Activated naive CD4-positive, alpha-beta T cell treated with anti-CD3 and anti-CD28 coated beads for 36 hours (primary cell): ENCODE data around the gene LBP. TPM values are rescaled to one million over a fixed set of nuclear protein-coding genes. Genes with fewer than 3 reads are reported as not detected.
A peak's percentile ranks its signal among the peaks of the same experiment; 100 is the strongest.
"Not testable (repeated sequence)": the region's sequence is repeated elsewhere in the genome, so short reads cannot be mapped to it uniquely, and the experiment has no call there.

Source experiments
- CTCF ChIA-PET: fragments of 350-600 bp; sonication (Branson Sonifier 250); formaldehyde crosslinking; loops from one replicate; lab custom pipeline; 2021; ENCODE audit warnings: antibody characterized with exemption; lab: Charles Lee
- DNase-seq: peaks from one replicate; pipeline ENCODE4 v3.0.0-alpha.2; 2020
- H3K27ac Mint-ChIP-seq: one replicate; pipeline ENCODE4 v1.8.0; 2021; ENCODE audit warnings: mild to moderate bottlenecking, mixed read lengths
- H3K27me3 Mint-ChIP-seq: one replicate; pipeline ENCODE4 v1.8.0; 2021; ENCODE audit warnings: low read depth, mixed read lengths
- H3K36me3 Mint-ChIP-seq: one replicate; pipeline ENCODE4 v1.8.0; 2021; ENCODE audit warnings: low read depth, mixed read lengths
- H3K4me1 Mint-ChIP-seq: one replicate; pipeline ENCODE4 v1.8.0; 2021; ENCODE audit warnings: low read depth, mixed read lengths
- H3K4me3 Mint-ChIP-seq: one replicate; pipeline ENCODE4 v1.8.0; 2021; ENCODE audit warnings: mild to moderate bottlenecking, moderate library complexity, mixed read lengths
- H3K9me3 Mint-ChIP-seq: one replicate; pipeline ENCODE4 v1.8.0; 2021; ENCODE audit warnings: mixed read lengths
- intact Hi-C: fragments of 100-400 bp; cut with micrococcal nuclease; formaldehyde crosslinking; loops from one replicate; pipeline ENCODE4 v1.15.1; 2023
- total RNA-seq, 2 experiments: library from RNA; stranded (reverse); gene quantifications; one replicate each; pipeline ENCODE4 v1.2.3, GENCODE V29; 2021

LBP gene
- total RNA-seq, 2 experiments from 2014 or later = not detected

GRCh38 chr20:38407822-38408221 lies 61.5 kb downstream of the LBP start:
- H3K27ac Mint-ChIP-seq, DNase-seq, H3K9me3 Mint-ChIP-seq, H3K4me3 Mint-ChIP-seq, H3K27me3 Mint-ChIP-seq, H3K4me1 Mint-ChIP-seq, intact Hi-C loops: not testable (repeated sequence)
- CTCF ChIA-PET = interaction anchor here (1.0 kb wide), 1 partner anchor 45 kb away, joined by 3 read pairs; no protein-coding TSS in a partner anchor
- peaks cover 39% of the 10 kb centered on the region for H3K36me3 Mint-ChIP-seq

- Mint-ChIP-seq H3K36me3 (peaks cover 49% of the 10 kb centered on the region), H3K27me3 (no peaks in the 10 kb centered on the region), H3K4me1 (no peaks in the 10 kb centered on the region), H3K4me3 (no peak overlapping the region), H3K27ac (no peak overlapping the region), H3K9me3 (no peaks in the 10 kb centered on the region)
- CTCF ChIA-PET = interaction anchor here (0.6 kb wide), 1 partner anchor 403 kb away, joined by 4 read pairs; no protein-coding TSS in a partner anchor
- intact Hi-C loops = no loop called here
- no peak for DNase-seq
Measured at GRCh38 chr20:38412877-38413577, 66.7 kb downstream of the LBP start.

GRCh38 chr20:38414769-38415450 lies 68.6 kb downstream of the LBP start:
- intact Hi-C loops = no loop called here
- Mint-ChIP-seq H3K4me1 (no peaks in the 10 kb centered on the region), H3K36me3 (peaks cover 59% of the 10 kb centered on the region), H3K9me3 (no peaks in the 10 kb centered on the region), H3K27ac (no peak overlapping the region), H3K27me3 (no peaks in the 10 kb centered on the region), H3K4me3 (no peak overlapping the region)
- no peak for DNase-seq
- CTCF ChIA-PET = no interaction called here

- peaks cover 6% of the 10 kb centered on the region for H3K4me1 Mint-ChIP-seq
Measured at GRCh38 chr20:38418509-38419204, 72.4 kb downstream of the LBP start.

GRCh38 chr20:38420388-38421085 lies 74.3 kb downstream of the LBP start:
- no peak overlapping the region for H3K27ac Mint-ChIP-seq
- no peaks in the 10 kb centered on the region for H3K27me3 Mint-ChIP-seq
- peaks cover 73% of the 10 kb centered on the region for H3K36me3 Mint-ChIP-seq
- intact Hi-C loops = no loop called here
- peaks cover 9% of the 10 kb centered on the region for H3K4me1 Mint-ChIP-seq
- no peak overlapping the region for H3K4me3 Mint-ChIP-seq
- no peak for DNase-seq
- no peaks in the 10 kb centered on the region for H3K9me3 Mint-ChIP-seq
- CTCF ChIA-PET = no interaction called here

More at GRCh38 chr20:38418509-38419204, 72.4 kb downstream of the LBP start:
- no peak overlapping the region for H3K27ac Mint-ChIP-seq
- CTCF ChIA-PET = interaction anchor here (0.9 to 1.1 kb wide), 2 partner anchors 17 to 54 kb away, joined by 3 read pairs; partner anchors contain the start of genes RALGAPB and SNHG17
- H3K27me3 Mint-ChIP-seq = no peaks in the 10 kb centered on the region
- no peak overlapping the region for H3K4me3 Mint-ChIP-seq
- no peak for DNase-seq
- intact Hi-C loops = no loop called here
- peaks cover 63% of the 10 kb centered on the region for H3K36me3 Mint-ChIP-seq
- H3K9me3 Mint-ChIP-seq = no peaks in the 10 kb centered on the region

- no peak overlapping the region for H3K27ac Mint-ChIP-seq
- intact Hi-C loops = no loop called here
- no peaks in the 10 kb centered on the region for H3K27me3 Mint-ChIP-seq
- CTCF ChIA-PET = interaction anchor here (1.1 kb wide), 1 partner anchor 10 kb away, joined by 3 read pairs; no protein-coding TSS in a partner anchor
- peaks cover 19% of the 10 kb centered on the region for H3K4me1 Mint-ChIP-seq
- H3K4me3 Mint-ChIP-seq = no peak overlapping the region
- DNase-seq = no peak
- peaks cover 74% of the 10 kb centered on the region for H3K36me3 Mint-ChIP-seq
- H3K9me3 Mint-ChIP-seq = no peaks in the 10 kb centered on the region
Measured at GRCh38 chr20:38421915-38422314, 75.6 kb downstream of the LBP start.

- Mint-ChIP-seq H3K36me3 (peaks cover 80% of the 10 kb centered on the region), H3K27ac (peak overlapping the region; percentile 22), H3K4me1 (peaks cover 34% of the 10 kb centered on the region), H3K9me3 (no peaks in the 10 kb centered on the region), H3K27me3 (no peaks in the 10 kb centered on the region), H3K4me3 (no peak overlapping the region)
- CTCF ChIA-PET = no interaction called here
- DNase-seq = no peak
- intact Hi-C loops = no loop called here
Measured at GRCh38 chr20:38423541-38423940, 77.3 kb downstream of the LBP start.

- intact Hi-C loops = no loop called here
- CTCF ChIA-PET = interaction anchor here (1.0 kb wide), 1 partner anchor 68 kb away, joined by 3 read pairs; no protein-coding TSS in a partner anchor
- no peak overlapping the region for H3K27ac Mint-ChIP-seq
Measured at GRCh38 chr20:38424401-38424800, 78.1 kb downstream of the LBP start.

GRCh38 chr20:38426006-38426897 lies 80.0 kb downstream of the LBP start:
- Mint-ChIP-seq H3K27me3 (no peaks in the 10 kb centered on the region), H3K27ac (peak overlapping the region; percentile 43), H3K36me3 (peaks cover 74% of the 10 kb centered on the region), H3K4me3 (no peak overlapping the region), H3K4me1 (peaks cover 58% of the 10 kb centered on the region), H3K9me3 (no peaks in the 10 kb centered on the region)
- DNase-seq = peak; percentile 22
- intact Hi-C loops = no loop called here
- CTCF ChIA-PET = interaction anchor here (0.6 to 1.7 kb wide), 3 partner anchors 8 to 20 kb away, joined by 3 to 6 read pairs (median 3); partner anchors contain the start of gene SNHG17

More at GRCh38 chr20:38424401-38424800, 78.1 kb downstream of the LBP start:
- H3K4me1 Mint-ChIP-seq = peaks cover 42% of the 10 kb centered on the region
- peaks cover 80% of the 10 kb centered on the region for H3K36me3 Mint-ChIP-seq
- H3K9me3 Mint-ChIP-seq = no peaks in the 10 kb centered on the region
- H3K4me3 Mint-ChIP-seq = no peak overlapping the region
- no peaks in the 10 kb centered on the region for H3K27me3 Mint-ChIP-seq
- DNase-seq = no peak
